GM12892 (cell line): ENCODE results near the gene PADI2.

Experiments used
- POLR2A ChIP-seq: IDR thresholded peaks from 2 replicates; pipeline ENCODE4 v1.6.1; 2011; ENCODE audit warnings: low read depth, low read length, control low read depth
- POLR2AphosphoS5 ChIP-seq: IDR thresholded peaks from 2 replicates; pipeline ENCODE4 v1.6.1; 2011; ENCODE audit warnings: low read depth, low read length, control low read depth

GRCh38 chr1:17134724-17135123 is 15.5 kb upstream of the PADI2 start:
- no peak for TF ChIP-seq POLR2AphosphoS5
- TF ChIP-seq POLR2A = no peak
